SHP77 treated with DMSO at 0.1 percent for 48 hours (cell line): ENCODE results near the gene RTBDN.
"Not testable (repeated sequence)": the region's sequence is repeated elsewhere in the genome, so short reads cannot be mapped to it uniquely, and the experiment has no call there.

Experiments used
- DNase-seq: peaks from one replicate; lab custom pipeline; 2025; lab: John Stamatoyannopoulos, UW

The RTBDN gene

DNA sequence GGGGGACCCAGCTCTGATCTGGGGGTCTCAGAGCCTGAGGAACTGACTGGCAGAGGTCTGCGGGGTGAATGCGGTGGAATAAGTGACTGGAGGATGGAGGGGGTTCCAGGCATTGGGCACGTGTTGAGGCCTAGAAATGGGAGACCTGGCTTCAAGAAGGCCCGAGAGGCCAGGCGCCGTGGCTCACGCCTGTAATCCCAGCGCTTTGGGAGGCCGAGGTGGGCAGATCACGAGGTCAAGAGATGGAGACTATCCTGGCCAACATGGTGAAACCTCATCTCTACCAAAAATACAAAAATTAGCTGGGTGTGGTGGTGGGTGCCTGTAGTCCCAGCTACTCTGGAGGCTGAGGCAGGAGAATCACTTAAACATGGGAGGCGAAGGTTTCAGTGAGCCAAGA, 16.6 kb downstream of the RTBDN start:
- not testable (repeated sequence) for DNase-seq

- DNase-seq = not testable (repeated sequence)
Measured at GRCh38 chr19:12817188-12817587, 17.2 kb downstream of the RTBDN start.

DNA sequence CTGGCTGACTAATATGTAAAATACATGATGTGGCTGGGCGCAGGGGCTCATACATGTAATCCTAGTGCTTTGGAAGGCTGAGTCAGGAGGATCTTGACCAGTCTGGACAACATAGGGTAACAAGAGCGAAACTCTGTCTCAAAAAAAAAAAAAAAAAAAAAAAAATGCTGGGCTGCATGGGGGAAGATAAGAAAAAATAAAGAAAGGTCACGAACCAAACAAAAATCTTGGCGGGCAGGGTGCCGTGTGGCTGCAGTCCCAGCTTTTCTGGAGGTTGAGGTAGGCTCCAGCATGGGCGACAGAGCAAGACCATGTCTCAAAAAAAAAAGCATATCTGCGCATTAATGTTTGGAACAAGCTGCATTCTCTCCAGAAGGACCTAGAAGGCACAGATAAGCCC, 19.3 kb downstream of the RTBDN start:
- no peak for DNase-seq

DNA sequence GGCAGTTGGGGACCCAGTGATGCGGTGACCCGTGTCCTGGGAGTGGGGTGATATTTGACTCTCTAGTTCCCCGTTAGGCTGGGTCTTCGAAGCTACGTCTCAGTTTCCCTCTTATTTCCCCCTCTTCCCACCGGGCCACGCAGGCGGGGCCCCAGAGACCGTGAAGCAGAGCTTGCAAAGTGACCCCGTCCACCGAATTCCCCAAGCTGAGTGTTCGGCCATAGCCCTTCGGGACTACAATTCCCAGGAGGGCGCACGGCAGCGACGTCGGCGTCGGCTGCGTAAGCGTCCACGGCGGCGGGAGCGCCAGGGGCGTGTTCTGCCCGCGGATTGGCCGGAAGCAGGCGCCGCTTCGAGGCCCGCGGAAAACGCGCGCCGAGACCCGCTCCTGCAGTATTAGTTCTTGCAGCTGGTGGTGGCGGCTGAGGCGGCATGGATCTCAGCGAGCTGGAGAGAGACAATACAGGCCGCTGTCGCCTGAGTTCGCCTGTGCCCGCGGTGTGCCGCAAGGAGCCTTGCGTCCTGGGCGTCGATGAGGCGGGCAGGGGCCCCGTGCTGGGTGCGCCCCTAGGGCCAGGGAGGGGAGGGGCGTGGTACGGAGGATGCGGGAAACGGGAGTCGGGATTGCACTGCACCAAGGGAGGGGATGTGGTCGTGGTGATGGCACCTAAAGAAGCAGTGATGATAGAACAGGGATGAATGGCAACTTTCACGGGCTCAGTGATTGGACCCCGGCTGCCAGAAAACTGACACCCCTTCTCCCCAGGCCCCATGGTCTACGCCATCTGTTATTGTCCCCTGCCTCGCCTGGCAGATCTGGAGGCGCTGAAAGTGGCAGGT, 27.9 kb downstream of the RTBDN start, which contains the start of gene RNASEH2A:
TSS of gene RNASEH2A (plus strand) at position 343 of the 840 bp plus-strand sequence. CDS start at position 433, 90 bp downstream.
- peak; percentile 80 for DNase-seq

DNA sequence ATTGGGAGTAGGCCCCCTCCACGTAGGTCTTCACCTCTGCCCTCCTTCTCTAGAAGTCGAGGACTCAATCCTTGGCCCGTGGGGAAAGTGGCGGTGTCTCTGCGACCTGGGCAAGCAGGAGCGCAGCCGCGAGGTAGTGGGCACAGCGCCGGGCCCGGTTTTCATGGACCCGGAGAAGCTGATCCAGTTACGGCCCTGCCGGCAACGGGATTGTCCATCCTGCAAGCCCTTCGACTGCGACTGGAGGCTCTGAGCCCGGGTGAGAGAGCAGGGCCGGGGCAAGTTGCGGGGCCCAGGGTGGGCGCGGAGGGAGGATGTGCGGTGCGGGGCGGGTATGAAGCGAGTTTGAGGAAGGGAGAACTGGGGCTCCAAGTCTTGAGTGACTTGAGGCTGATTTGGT, 30.3 kb downstream of the RTBDN start:
- no peak for DNase-seq

DNA sequence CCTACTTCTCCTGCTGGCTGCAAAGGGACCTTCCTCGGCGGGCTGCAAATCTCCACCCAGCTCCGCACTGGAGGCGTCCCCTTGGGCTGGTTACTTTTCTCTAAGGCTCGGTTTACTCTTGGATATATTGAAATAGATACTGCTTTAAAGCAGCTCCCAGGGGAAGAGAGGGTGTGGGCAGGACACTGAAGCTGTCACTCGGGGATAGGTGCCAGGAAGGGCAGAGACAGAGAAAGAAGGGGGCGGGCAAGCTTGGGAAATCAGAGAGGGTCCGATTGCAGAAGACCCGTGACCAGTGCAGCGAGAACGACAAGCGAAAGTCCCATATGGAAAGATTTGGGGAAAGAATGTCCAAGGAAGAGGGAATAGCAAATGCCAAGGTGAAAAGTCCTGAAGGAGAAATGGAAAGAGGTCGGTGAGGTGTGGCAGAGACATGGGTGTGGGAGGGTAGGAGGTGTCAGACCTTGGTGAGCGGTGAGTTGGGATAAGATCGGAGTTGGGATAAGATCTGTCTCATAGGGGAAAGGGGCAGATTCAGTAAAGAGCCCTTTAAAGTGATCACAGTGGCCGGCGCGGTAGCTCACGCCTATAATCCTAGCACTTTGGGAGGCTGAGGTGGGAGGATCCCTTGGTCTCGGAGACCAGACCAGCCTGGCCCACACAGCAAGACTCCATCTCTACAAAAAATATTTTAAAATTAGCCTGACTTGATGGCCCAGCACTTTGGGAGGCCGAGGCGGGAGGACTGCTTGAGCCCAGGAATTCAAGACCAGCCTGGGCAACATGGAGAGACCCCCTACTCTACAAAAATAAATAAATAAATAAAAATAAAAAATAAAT, 31.9 kb downstream of the RTBDN start:
- no peak for DNase-seq

DNA sequence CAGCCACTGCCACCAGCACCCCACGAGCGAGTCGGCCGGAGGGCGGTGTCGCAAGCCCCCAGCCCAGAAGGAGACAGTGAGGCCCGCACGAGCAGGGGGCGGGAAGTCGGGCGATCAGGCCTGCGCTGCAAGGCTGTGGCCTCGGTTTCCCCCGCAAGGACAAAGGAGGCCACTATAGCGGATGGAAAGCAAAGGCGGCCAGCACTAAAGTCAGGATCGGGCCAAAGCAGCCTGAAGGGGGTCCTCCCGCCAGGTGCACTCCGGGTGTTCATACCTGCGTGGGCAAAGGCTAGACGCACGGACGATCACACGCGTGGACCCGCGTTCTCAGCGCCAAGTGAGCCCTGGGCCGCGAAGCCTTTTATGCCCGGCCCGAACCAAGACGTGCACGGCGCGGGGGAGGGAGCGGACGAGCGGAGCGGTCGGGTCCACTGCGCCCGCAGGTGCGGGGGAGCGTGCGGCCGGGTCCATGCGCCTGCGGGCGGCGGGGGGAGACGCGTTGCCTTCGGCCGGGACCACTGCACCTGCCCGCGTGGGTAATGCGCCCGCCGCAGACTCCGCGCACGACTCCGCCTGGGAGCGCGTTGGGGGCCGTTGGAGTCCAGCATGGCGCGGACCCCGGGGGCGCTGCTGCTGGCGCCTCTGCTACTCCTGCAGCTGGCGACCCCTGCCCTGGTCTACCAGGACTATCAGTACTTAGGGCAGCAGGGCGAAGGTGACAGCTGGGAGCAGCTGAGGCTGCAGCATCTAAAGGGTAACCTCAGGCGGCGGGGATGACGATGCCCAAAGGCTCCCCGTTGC, 32.7 kb downstream of the RTBDN start, which contains the start of the genes PRDX2 and THSD8:
TSS of gene PRDX2 (minus strand) at position 335 of the 801 bp plus-strand sequence. CDS start 539 bp downstream, outside the sequence.
TSS of gene THSD8 (plus strand) at position 604 of the 801 bp plus-strand sequence. CDS start at position 607, 3 bp downstream.
- peak; percentile 35 for DNase-seq

- no peak for DNase-seq
Measured at GRCh38 chr19:12800923-12801465, 33.4 kb downstream of the RTBDN start.

DNA sequence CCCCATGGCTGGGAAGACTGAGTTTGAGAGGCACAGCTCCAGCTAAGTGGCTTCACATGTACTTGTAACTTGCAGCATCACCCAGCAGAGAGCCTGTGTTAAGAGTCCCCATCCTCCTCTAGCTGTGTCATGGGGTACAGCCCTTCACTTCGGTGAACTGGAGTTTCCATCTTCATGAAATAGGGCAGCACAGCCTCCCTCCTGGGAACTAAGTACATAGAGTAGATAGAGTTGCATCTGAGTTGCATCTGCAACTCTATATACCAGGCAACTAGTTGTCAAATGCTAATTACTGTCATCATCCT, 34.0 kb downstream of the RTBDN start:
- DNase-seq = no peak

- DNase-seq = no peak
Measured at GRCh38 chr19:12799742-12800465, 34.5 kb downstream of the RTBDN start.

DNA sequence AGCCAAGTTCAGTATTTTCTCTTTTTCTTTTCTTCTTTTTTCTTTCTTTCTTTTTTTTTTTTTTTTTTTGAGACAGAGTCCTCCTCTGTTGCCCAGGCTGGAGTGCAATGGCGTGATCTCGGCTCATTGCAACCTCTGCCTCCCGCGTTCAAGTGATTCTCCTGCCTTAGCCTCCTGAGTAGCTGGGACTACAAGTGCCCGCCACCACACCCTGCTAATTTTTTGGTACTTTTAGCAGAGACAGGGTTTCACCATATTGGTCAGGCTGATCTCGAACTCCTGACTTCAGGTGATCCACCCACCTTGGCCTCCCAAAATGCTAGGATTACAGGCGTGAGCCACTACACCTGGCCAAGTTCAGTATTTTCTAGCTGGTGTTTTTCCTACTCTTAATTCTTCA, 36.8 kb downstream of the RTBDN start:
- not testable (repeated sequence) for DNase-seq

DNA sequence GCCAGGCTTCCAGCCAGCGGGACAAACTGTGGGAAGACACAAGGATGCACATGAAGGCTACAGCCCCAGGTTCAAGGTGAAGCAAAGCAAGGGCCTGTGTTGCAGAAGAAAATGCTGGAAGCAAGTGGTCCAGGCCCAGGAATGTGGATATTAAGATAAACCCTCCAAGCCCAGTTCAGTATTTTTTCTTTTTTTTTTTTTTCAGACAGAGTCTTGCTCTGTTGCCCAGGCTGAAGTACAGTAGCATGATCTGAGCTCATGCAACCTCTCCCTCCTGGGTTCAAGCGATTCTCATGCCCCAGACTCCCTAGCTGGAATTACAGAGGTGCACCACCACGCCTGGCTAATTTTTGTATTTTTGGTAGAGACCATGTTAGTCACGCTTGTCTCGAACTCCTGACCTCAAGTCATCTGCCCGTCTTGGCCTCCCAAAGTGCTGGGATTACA, 37.2 kb downstream of the RTBDN start:
- DNase-seq = no peak

GRCh38 chr19:12796146-12797071, 38.0 kb downstream of the RTBDN start:
- DNase-seq = peak; percentile 64

DNA sequence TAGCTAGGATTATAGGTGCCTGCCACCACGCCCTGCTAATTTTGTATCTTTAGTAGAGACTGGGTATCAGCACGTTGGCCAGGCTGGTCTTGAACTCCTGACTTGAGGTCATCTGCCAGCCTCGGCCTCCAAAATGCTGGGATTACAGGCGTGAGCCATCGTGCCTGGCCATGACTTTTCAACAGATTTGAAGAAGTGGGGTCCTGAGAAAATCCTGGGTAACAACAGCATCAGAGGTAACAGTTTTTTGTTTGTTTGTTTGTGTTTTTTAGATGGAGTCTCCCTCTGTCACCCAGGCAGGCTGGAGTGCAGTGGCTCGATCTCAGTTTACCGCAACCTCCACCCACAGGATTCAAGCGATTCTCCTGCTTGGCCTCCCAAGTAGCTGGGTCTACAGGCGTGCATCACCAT, 39.4 kb downstream of the RTBDN start:
- no peak for DNase-seq

DNA sequence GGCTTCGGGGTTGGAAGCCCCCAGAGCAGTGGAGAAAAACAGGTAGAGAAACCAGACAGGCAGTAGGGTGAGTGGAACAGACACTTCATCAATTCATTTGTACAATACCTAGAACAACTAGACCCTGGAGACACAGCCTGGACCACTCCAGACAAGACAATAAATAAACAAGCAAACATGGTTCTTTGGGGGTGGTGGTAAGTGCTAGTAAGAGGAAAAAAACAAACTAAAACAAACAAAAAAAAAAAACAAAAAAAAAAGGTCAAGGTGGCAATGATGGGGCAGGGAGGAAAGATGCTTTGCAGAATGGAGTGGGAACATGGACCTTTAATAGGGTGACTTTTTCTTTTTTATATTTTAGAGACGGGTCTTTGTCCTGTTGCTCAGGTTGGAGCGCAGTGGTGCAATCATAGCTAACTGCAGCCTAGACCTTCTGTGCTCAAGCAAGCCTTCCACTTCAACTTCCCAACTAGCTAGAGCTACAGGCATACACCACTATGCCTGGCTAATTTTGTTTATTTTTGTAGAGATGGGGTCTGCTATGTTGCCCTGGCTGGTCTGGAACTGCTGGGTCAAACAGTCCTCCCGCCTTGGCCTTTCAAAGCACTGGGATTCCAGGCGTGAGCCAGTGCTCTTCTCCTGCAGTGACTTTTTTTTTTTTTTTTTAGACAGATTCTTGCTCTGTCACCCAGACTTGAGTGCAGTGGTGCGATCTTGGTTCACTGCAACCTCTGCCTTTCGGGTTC, 40.0 kb downstream of the RTBDN start:
- no peak for DNase-seq

DNA sequence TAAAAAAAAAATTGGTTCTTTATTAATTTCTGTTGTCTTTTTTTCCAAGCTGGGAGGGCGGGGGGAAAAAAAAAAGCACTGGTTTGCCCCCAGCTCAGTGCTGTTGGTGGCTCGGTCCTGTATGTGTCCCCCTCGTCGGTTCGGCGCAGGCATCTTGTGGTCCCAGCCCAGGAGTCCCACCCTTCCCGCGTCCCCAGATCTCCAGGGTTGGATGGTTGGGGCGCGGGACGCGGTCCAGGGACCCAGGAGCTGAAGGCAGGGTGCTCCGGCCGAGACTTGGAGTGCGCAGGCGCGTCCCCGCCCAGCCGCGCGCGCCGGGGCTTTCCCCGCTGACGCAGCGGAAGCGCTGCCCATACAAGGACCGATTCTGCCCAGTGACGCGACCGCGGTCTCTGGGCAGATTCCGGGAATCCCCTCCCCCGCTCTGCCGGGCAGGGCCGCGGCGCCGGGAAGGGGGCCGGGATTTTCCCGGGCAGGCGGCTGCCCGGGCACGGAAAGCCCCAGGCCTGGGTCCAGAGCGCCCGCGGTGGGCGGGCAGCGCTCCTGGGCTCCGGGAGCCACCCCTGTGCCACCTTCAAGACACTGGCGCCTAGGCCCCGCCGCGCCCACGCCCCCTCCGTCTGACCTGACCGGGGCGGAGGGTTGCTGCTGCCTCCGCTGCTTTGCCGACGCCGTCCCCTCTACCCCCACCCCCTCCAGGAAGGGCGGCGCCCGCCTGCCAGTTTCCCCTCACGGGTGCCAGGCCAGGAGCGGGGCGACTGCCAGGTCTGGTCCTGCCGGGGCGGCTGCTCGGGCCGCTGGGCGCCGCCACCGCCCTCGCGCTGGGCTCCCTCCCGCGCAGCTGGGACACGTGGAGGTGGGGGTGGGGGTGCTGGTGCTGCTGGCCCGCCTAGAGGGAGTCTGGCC, 40.8 kb downstream of the RTBDN start:
- peak; percentile 74 for DNase-seq

DNA sequence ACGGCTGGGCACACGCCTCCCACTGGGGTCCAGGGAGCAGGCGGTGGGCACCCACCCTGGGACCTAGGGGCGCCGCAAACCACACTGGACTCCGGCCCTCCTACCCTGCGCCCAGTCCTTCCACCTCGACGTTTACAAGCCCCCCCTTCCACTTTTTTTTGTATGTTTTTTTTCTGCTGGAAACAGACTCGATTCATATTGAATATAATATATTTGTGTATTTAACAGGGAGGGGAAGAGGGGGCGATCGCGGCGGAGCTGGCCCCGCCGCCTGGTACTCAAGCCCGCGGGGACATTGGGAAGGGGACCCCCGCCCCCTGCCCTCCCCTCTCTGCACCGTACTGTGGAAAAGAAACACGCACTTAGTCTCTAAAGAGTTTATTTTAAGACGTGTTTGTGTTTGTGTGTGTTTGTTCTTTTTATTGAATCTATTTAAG, 41.5 kb downstream of the RTBDN start:
- no peak for DNase-seq
